Rectal smooth muscle tissue (tissue), 1 donor: Measurements from ENCODE around the gene EXOC7.

ENCODE experiments used
- H3K27ac ChIP-seq: one replicate; pipeline ENCODE4 v1.7.0; 2013; ENCODE audit warnings: low read depth, low read length, inconsistent platforms
- H3K27me3 ChIP-seq: one replicate; pipeline ENCODE4 v1.7.0; 2013; ENCODE audit warnings: low read length; ENCODE audit not compliant: control insufficient read depth, insufficient read depth
- H3K36me3 ChIP-seq: one replicate; pipeline ENCODE4 v1.7.0; 2013; ENCODE audit warnings: low read length; ENCODE audit not compliant: control insufficient read depth, insufficient read depth
- H3K4me1 ChIP-seq: one replicate; pipeline ENCODE4 v1.7.0; 2013; ENCODE audit warnings: low read length; ENCODE audit not compliant: control insufficient read depth, insufficient read depth
- H3K4me3 ChIP-seq: one replicate; pipeline ENCODE4 v1.7.0; 2013; ENCODE audit warnings: low read length
- H3K9ac ChIP-seq: one replicate; pipeline ENCODE4 v1.7.0; 2013; ENCODE audit warnings: low read length

EXOC7 gene

DNA sequence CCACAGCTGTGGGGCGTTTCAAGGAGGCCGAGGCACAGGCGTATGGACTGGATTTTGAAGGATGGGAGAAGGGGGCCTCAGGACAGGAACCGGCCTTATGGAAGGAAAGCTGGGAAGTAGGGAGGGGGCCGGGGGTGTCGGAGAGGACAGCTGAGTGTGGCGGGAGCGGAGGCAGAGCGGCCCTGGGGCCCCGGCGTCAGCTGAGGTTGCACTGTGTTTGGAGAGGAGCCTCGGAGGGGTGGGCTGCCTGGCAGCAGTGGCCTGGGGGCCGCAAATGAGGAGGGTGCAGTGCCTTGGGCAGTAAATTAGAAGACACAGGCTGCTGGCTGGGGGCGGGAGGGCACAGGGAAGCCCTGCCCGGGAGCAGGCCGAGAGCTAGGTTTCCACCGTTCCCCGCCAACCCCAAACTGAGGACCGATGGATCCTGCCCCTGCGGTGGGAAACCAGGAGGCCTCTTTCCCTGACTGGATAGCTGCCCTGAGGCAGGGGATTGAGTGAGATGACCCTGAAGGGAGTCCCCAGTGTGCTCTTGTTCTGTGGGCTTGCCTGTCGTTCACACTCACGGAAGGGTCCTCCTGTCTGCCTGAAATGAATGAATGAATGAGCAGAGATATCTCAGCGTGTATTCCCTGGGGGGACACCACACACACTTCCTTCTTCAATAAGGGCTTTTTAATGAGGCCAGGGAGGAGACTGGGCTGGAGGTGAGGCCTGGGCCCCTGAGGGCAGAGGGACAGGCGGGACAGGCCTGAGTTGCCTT lies 19.0 kb upstream of the EXOC7 start:
- no peaks in the 10 kb centered on the region for H3K4me1 ChIP-seq
- no peaks in the 10 kb centered on the region for H3K27me3 ChIP-seq
- H3K9ac ChIP-seq: no peak overlapping the region
- H3K4me3 ChIP-seq: no peak overlapping the region
- no peaks in the 10 kb centered on the region for H3K36me3 ChIP-seq
- no peak overlapping the region for H3K27ac ChIP-seq

DNA sequence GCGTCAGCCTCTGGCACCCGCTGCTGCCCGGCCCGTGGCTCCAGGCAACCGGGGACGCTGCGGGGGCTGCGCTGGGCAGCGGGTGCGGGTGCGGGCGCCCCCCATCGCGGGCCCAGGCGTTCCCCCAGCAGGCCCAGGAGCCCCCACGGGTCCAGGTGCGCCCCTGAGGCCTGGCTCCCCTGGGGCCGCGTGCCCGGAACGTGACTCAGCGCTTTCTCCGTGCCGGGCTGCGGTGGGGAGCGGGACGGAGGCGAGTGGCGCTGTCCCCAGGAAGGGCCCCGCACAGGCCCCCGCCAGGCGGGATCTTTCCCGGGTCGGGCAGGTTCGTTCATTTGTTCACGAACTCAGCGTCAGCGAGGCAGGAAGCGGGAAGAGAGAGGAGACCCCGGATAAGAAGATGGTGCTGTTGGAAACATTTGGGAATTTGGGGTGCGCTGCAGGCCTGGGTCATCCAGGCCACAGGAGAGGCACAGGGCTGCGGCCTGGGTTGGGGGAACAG lies 18.4 kb upstream of the EXOC7 start:
- Histone ChIP-seq H3K27ac (no peak overlapping the region), H3K9ac (peak overlapping the region; percentile 68)

DNA sequence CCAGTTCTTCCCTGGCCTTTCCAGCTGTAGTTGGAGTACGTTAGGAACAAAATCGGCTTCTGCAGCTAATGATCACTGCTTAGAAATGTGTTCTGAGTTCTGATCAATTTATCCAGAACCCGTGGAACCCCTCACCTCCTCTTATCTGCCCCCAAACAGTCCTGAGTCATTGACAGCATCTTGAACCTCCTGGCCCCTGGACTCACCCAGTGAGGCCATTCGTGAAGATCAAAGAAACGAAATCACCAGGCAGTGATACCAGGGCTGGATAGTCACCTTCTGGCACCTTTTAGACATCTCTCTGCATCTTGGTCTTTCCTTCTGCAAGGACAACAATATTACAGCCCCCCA lies 17.0 kb upstream of the EXOC7 start:
- H3K27me3 ChIP-seq: no peaks in the 10 kb centered on the region
- H3K9ac ChIP-seq: no peak overlapping the region
- no peak overlapping the region for H3K27ac ChIP-seq
- no peaks in the 10 kb centered on the region for H3K36me3 ChIP-seq
- no peaks in the 10 kb centered on the region for H3K4me1 ChIP-seq
- H3K4me3 ChIP-seq: no peak overlapping the region

More for the DNA sequence above, 18.4 kb upstream of the EXOC7 start:
- no peaks in the 10 kb centered on the region for H3K36me3 ChIP-seq
- peak overlapping the region; percentile 61 for H3K4me3 ChIP-seq
- H3K27me3 ChIP-seq: no peaks in the 10 kb centered on the region
- no peaks in the 10 kb centered on the region for H3K4me1 ChIP-seq

DNA sequence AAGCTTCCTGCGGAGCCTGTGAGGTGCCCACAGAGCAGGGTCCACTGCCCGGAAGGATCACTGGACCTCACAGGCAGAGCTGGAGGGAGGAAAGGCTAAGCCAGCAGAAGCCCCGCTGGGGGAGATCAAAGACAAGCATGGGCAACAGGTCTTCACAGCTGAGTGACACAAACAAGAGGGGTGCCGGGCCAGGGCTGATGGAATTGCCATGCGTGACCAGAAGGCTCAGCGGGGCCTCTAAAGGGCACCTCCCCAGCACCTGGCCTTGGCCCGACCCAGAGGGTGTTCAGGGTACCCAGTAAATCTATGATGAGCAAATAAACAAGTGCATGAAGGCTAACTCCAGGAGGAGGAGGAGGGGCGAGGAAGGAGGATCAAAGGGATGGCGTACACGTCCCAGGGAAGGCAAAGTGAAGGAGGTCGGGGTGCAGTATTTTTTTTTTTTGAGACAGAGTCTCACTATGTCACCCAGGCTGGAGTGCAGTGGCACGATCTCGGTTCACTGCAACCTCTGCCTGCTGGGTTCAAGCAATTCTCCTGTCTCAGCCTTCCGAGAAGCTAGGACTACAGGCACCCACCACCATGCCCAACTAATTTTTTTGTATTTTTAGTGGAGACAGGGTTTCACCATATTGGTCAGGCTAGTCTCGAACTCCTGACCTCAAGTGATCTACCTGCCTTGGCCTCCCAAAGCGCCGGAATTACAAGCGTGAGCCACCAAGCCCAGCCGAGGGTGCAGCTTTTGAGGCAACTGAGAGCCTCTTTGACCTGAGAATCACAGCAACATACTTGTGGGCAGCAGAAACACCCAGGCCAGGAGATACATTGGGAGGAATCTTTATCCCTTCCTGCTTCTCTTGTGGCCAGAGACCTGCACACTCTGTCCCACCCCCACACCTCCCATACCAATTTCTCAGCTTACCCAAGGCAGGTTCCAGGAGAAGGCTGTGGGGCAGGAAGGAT lies 16.1 kb upstream of the EXOC7 start:
- Histone ChIP-seq H3K36me3 (no peaks in the 10 kb centered on the region), H3K9ac (no peak overlapping the region), H3K27ac (no peak overlapping the region), H3K27me3 (no peaks in the 10 kb centered on the region), H3K4me1 (no peaks in the 10 kb centered on the region), H3K4me3 (no peak overlapping the region)

DNA sequence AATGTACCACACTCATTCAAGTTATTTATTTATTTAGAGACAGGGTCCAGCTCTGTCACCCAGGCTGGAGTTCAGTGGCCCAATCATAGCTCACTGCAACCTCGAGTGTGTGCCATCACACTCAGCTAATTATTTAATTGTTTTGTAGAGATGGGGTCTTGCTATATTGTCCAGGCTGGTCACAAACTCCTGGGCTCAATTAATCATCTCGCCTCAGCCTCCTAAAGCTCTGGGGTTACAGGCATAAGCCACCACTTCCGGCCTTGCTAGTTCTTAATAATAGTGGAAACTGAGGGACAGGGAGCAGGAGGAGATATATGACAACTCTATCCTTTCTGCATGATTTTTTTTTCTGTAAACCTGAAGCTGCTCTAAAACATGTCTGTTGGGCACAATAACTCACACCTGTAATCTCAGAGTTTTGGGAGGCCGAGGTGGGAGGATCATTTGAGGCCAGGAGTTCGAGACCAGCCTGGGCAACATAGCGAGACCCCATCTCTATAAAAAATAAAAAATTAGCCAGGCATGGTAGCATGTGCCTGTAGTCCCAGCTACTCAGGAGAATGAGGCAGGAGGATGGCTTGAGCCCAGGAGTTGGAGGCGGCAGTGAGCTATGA lies 11.7 kb upstream of the EXOC7 start:
- Histone ChIP-seq H3K4me1 (no peaks in the 10 kb centered on the region), H3K27me3 (no peaks in the 10 kb centered on the region), H3K9ac (no peak overlapping the region), H3K36me3 (no peaks in the 10 kb centered on the region), H3K27ac (no peak overlapping the region), H3K4me3 (no peak overlapping the region)

DNA sequence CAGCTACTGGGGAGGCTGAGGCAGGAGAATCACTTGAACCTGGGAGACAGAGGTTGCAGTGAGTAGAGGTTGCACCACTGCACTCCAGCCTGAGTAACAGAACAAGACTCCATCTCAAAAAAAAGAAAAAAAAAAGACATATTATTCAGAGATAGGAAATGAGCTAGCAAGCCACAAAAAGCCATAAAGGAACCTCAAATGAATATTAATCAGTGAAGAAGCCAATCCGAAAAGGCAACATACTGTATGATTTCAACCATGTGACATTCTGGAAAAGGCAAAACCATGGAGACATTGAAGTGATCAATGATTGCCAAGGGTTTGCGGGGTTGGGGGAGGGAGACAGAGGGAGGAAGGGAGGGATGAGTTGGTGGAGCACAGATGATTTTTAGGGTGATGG lies 8.4 kb upstream of the EXOC7 start:
- no peaks in the 10 kb centered on the region for H3K36me3 ChIP-seq
- no peaks in the 10 kb centered on the region for H3K4me1 ChIP-seq
- no peak overlapping the region for H3K4me3 ChIP-seq
- no peak overlapping the region for H3K27ac ChIP-seq
- H3K9ac ChIP-seq: no peak overlapping the region
- H3K27me3 ChIP-seq: no peaks in the 10 kb centered on the region

DNA sequence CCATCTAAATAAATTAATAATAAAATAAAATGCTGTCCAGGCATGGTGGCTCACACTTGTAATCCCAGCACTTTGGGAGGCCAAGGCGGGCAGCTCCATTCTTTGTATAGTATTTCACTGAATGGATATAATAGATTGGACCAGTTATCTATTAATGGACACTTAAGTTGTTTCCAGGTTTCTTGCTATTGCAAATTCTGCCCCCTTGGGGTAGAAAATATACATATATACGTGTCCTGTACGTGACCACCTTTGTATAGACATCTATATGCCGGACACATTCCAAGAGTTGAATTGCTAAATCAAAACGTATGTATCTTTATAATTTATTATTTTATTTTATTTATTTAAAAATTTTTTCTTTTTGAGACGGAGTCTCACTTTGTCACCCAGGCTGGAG lies 3.9 kb upstream of the EXOC7 start:
- Histone ChIP-seq H3K4me1 (peaks cover 5% of the 10 kb centered on the region), H3K4me3 (no peak overlapping the region), H3K27me3 (no peaks in the 10 kb centered on the region), H3K9ac (no peak overlapping the region), H3K27ac (no peak overlapping the region), H3K36me3 (no peaks in the 10 kb centered on the region)

GRCh38 chr17:76106703-76107102 lies 3.1 kb upstream of the EXOC7 start:
- Histone ChIP-seq H3K4me3 (no peak overlapping the region), H3K9ac (no peak overlapping the region), H3K27ac (no peak overlapping the region), H3K36me3 (peaks cover under 1% of the 10 kb centered on the region), H3K27me3 (no peaks in the 10 kb centered on the region), H3K4me1 (peaks cover 5% of the 10 kb centered on the region)

- H3K4me1 ChIP-seq: peaks cover 5% of the 10 kb centered on the region
- no peaks in the 10 kb centered on the region for H3K27me3 ChIP-seq
- no peak overlapping the region for H3K27ac ChIP-seq
- no peak overlapping the region for H3K9ac ChIP-seq
- H3K36me3 ChIP-seq: peaks cover 8% of the 10 kb centered on the region
- H3K4me3 ChIP-seq: no peak overlapping the region
Observed at GRCh38 chr17:76104896-76105231, 1.3 kb upstream of the EXOC7 start.

GRCh38 chr17:76104140-76104895 lies 731 bp upstream of the EXOC7 start:
- Histone ChIP-seq H3K27me3 (no peaks in the 10 kb centered on the region), H3K27ac (peak overlapping the region; percentile 75), H3K4me1 (peaks cover 5% of the 10 kb centered on the region), H3K4me3 (peak overlapping the region; percentile 83), H3K9ac (no peak overlapping the region), H3K36me3 (peaks cover 8% of the 10 kb centered on the region)

GRCh38 chr17:76102944-76103273 lies 678 bp downstream of the EXOC7 start:
- Histone ChIP-seq H3K27ac (peak overlapping the region; percentile 38), H3K4me3 (peak overlapping the region; percentile 83), H3K27me3 (no peaks in the 10 kb centered on the region), H3K4me1 (peaks cover 5% of the 10 kb centered on the region), H3K9ac (peak overlapping the region; percentile 52), H3K36me3 (peaks cover 8% of the 10 kb centered on the region)
